ENCODE data around the gene VAPB. TPM values are rescaled to one million over a fixed set of nuclear protein-coding genes. Genes with fewer than 3 reads are reported as not detected.

Gene VAPB
- total and polyA plus RNA-seq, 10 of the 15 experiments (the other 5 are each of a cell fraction or from before 2014, with no cell fraction given) = 3.2 to 28.6 (median 20.5) TPM

GRCh38 chr20:58467572-58468527 lies 78.8 kb downstream of the VAPB start:
- Histone ChIP-seq H4K20me1 (ENCODE audit: control insufficient read depth, insufficient read depth) (no peaks in the 10 kb centered on the region), H3K4me1 (ENCODE audit: control insufficient read depth, insufficient read depth, low read length) (no peaks in the 10 kb centered on the region), H2AFZ (ENCODE audit: control insufficient read depth, low read depth, low read length) (no peak overlapping the region), H3K36me3 (ENCODE audit: control insufficient read depth in 2 of 2, insufficient read depth in 2 of 2, low read length in 1 of 2) (no peaks in the 10 kb centered on the region), H3K4me3 (no peak overlapping the region), H3K27ac (ENCODE audit: control insufficient read depth, insufficient read depth) (no peak overlapping the region), H3K9ac (ENCODE audit: control insufficient read depth, insufficient read depth, low read length) (no peak overlapping the region), H3K27me3 (replicated peaks in 1 of 2; ENCODE audit: control insufficient read depth in 2 of 2, insufficient read depth in 2 of 2, low read length in 1 of 2) (no peaks in the 10 kb centered on the region), H3K79me2 (ENCODE audit: control insufficient read depth, insufficient read depth, low read length) (no peaks in the 10 kb centered on the region), H3K4me2 (ENCODE audit: control insufficient read depth, insufficient read depth) (no peak overlapping the region), H3K9me3 (replicated peaks; ENCODE audit: control insufficient read depth, insufficient read depth, low read length) (no peaks in the 10 kb centered on the region)
- ATAC-seq = no peak
- SMC1A ChIA-PET (ENCODE audit: uncharacterized antibody, unreplicated experiment) = no interaction called here
- RAD21 ChIA-PET (ENCODE audit: unreplicated experiment) = no interaction called here
- FAIRE-seq = no peak
- no peak for DNase-seq (ENCODE audit: low read depth, low spot score)
- intact Hi-C loops (cut with micrococcal nuclease; ENCODE audit: unreplicated experiment) = no loop called here
- CTCF ChIA-PET = no interaction called here
- 80% methylated on average over 24 of the region's 28 CpGs for WGBS (ENCODE audit: insufficient coverage, insufficient replicate concordance, low lambda C conversion rate, missing lambda C conversion rate)
- in situ Hi-C loops (cut with MboI) = loop anchor here (25.0 kb wide), 1 partner anchor 169 kb away; no protein-coding TSS in a partner anchor
- BruUV-seq (replicated peaks) = no TSS peak
- POLR2A ChIA-PET = no interaction called here
- TF ChIP-seq ZBTB11 (CRISPR knock-in tag; IDR thresholded peaks at IDR 0.05) (no peak), PAX8 (IDR thresholded peaks at IDR 0.05) (no peak), PBX3 (IDR thresholded peaks at IDR 0.05; ENCODE audit: insufficient replicate concordance, low read depth, low read length) (no peak), CHD2 (IDR thresholded peaks at IDR 0.05; ENCODE audit: borderline replicate concordance, low read depth, low read length) (no peak), FOXK2 (IDR thresholded peaks at IDR 0.05) (no peak), SUZ12 (IDR thresholded peaks at IDR 0.05; ENCODE audit: unreplicated experiment) (no peak), TAF1 (IDR thresholded peaks at IDR 0.05; ENCODE audit: borderline replicate concordance, low read depth, low read length) (no peak), EGR1 (IDR thresholded peaks at IDR 0.05; ENCODE audit: borderline replicate concordance in 1 of 2, low read depth in 2 of 2, low read length in 2 of 2) (no peak), SRF (IDR thresholded peaks at IDR 0.05; ENCODE audit: low read depth in 2 of 2, low read length in 2 of 2) (no peak), MLLT1 (IDR thresholded peaks at IDR 0.05) (no peak), ATF2 (IDR thresholded peaks at IDR 0.05; ENCODE audit: low read length) (no peak), POLR2AphosphoS5 (IDR thresholded peaks at IDR 0.05; ENCODE audit: low read length) (no peak), BACH1 (IDR thresholded peaks at IDR 0.05; ENCODE audit: borderline replicate concordance) (no peak)
